Measurements from ENCODE around the gene TMEM184A.

TMEM184A gene

GRCh38 chr7:1497293-1497927 is 58.6 kb downstream of the TMEM184A start:
- CTCF ChIA-PET, result no interaction called here
- POLR2A ChIA-PET, result no interaction called here

GRCh38 chr7:1496531-1497292 is 59.3 kb downstream of the TMEM184A start:
- ChIA-PET CTCF (no interaction called here), POLR2A (no interaction called here)
- DNase-seq (ENCODE audit: low read depth, low spot score), result no peak
- no peak overlapping the region for H3K4me3 ChIP-seq (ENCODE audit: low read depth, low read length)
- no peak for TF ChIP-seq CTCF (IDR thresholded peaks at IDR 0.05; ENCODE audit: insufficient read depth, low read length, missing control alignments)

More at GRCh38 chr7:1497293-1497927, 58.6 kb downstream of the TMEM184A start:
- no peak for TF ChIP-seq CTCF (IDR thresholded peaks at IDR 0.05; ENCODE audit: insufficient read depth, low read length, missing control alignments)
- no peak for DNase-seq (ENCODE audit: low read depth, low spot score)
- no peak overlapping the region for H3K4me3 ChIP-seq (ENCODE audit: low read depth, low read length)

GRCh38 chr7:1495564-1496242 is 60.3 kb downstream of the TMEM184A start:
- ChIA-PET POLR2A (no interaction called here), CTCF (no interaction called here)
- DNase-seq (ENCODE audit: low read depth, low spot score), result no peak
- no peak overlapping the region for H3K4me3 ChIP-seq (ENCODE audit: low read depth, low read length)
- TF ChIP-seq CTCF (IDR thresholded peaks at IDR 0.05; ENCODE audit: insufficient read depth, low read length, missing control alignments), result no peak

- no peak overlapping the region for H3K4me3 ChIP-seq (ENCODE audit: low read depth, low read length)
- ChIA-PET POLR2A (no interaction called here), CTCF (no interaction called here)
- no peak for DNase-seq (ENCODE audit: low read depth, low spot score)
- TF ChIP-seq CTCF (IDR thresholded peaks at IDR 0.05; ENCODE audit: insufficient read depth, low read length, missing control alignments), result no peak
Observed at GRCh38 chr7:1494866-1495563, 61.0 kb downstream of the TMEM184A start.

GRCh38 chr7:1494447-1494846 is 61.6 kb downstream of the TMEM184A start:
- DNase-seq (ENCODE audit: low read depth, low spot score), result no peak
- no peak overlapping the region for H3K4me3 ChIP-seq (ENCODE audit: low read depth, low read length)
- ChIA-PET POLR2A (no interaction called here), CTCF (no interaction called here)
- no peak for TF ChIP-seq CTCF (IDR thresholded peaks at IDR 0.05; ENCODE audit: insufficient read depth, low read length, missing control alignments)

- ChIA-PET CTCF (interaction anchor here (4.3 kb wide), 1 partner anchor 19 kb away, joined by 28 read pairs; no protein-coding TSS in a partner anchor), POLR2A (no interaction called here)
- no peak overlapping the region for H3K4me3 ChIP-seq (ENCODE audit: low read depth, low read length)
- no peak for DNase-seq (ENCODE audit: low read depth, low spot score)
- TF ChIP-seq CTCF (IDR thresholded peaks at IDR 0.05; ENCODE audit: insufficient read depth, low read length, missing control alignments), result no peak
Observed at GRCh38 chr7:1493571-1493970, 62.4 kb downstream of the TMEM184A start.

Measured in AG04449 (cell line).